ENCODE data around the gene MYT1.

- TF ChIP-seq NFIC (IDR thresholded peaks at IDR 0.05; ENCODE audit: borderline replicate concordance) (no peak), MXI1 (IDR thresholded peaks at IDR 0.05; ENCODE audit: low read depth, low read length) (no peak), EP300 (IDR thresholded peaks at IDR 0.05; ENCODE audit: borderline replicate concordance in 1 of 2, low read depth in 1 of 2, low read length in 1 of 2) (no peak), TAF1 (IDR thresholded peaks at IDR 0.05; ENCODE audit: borderline replicate concordance, low read depth, low read length) (no peak), SIN3A (IDR thresholded peaks at IDR 0.05; ENCODE audit: borderline replicate concordance, low read depth, low read length) (no peak), FOXM1 (IDR thresholded peaks at IDR 0.05; ENCODE audit: low read depth) (no peak), REST (IDR thresholded peaks at IDR 0.05; ENCODE audit: low read depth, low read length) (no peak), FOSL2 (IDR thresholded peaks at IDR 0.05; ENCODE audit: borderline replicate concordance, low read depth) (no peak), MAX (IDR thresholded peaks at IDR 0.05; ENCODE audit: low read depth) (no peak), POLR2AphosphoS5 (IDR thresholded peaks at IDR 0.05; ENCODE audit: low read depth, low read length) (no peak), YY1 (IDR thresholded peaks at IDR 0.05; ENCODE audit: low read depth) (no peak)
- TF ChIP-seq, protein P1, sequence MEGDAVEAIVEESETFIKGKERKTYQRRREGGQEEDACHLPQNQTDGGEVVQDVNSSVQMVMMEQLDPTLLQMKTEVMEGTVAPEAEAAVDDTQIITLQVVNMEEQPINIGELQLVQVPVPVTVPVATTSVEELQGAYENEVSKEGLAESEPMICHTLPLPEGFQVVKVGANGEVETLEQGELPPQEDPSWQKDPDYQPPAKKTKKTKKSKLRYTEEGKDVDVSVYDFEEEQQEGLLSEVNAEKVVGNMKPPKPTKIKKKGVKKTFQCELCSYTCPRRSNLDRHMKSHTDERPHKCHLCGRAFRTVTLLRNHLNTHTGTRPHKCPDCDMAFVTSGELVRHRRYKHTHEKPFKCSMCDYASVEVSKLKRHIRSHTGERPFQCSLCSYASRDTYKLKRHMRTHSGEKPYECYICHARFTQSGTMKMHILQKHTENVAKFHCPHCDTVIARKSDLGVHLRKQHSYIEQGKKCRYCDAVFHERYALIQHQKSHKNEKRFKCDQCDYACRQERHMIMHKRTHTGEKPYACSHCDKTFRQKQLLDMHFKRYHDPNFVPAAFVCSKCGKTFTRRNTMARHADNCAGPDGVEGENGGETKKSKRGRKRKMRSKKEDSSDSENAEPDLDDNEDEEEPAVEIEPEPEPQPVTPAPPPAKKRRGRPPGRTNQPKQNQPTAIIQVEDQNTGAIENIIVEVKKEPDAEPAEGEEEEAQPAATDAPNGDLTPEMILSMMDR (IDR thresholded peaks at IDR 0.05): no peak
- TF ChIP-seq, protein P2, sequence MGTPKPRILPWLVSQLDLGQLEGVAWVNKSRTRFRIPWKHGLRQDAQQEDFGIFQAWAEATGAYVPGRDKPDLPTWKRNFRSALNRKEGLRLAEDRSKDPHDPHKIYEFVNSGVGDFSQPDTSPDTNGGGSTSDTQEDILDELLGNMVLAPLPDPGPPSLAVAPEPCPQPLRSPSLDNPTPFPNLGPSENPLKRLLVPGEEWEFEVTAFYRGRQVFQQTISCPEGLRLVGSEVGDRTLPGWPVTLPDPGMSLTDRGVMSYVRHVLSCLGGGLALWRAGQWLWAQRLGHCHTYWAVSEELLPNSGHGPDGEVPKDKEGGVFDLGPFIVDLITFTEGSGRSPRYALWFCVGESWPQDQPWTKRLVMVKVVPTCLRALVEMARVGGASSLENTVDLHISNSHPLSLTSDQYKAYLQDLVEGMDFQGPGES (IDR thresholded peaks at IDR 0.05; ENCODE audit: low read depth, low read length): no peak
Observed at GRCh38 chr20:64146936-64147477, 17.2 kb upstream of the MYT1 start.
